ENCODE data around the gene SH3PXD2A. TPM values are rescaled to one million over a fixed set of nuclear protein-coding genes. Genes with fewer than 3 reads are reported as not detected.
"Not testable (repeated sequence)": the region's sequence is repeated elsewhere in the genome, so short reads cannot be mapped to it uniquely, and the experiment has no call there.

SH3PXD2A gene
- total and polyA plus RNA-seq, 2 experiments from 2014 or later, result 1.8 to 5.0 TPM

GRCh38 chr10:103633846-103634245, 221.5 kb downstream of the SH3PXD2A start (continued):
- TF ChIP-seq, protein P1, sequence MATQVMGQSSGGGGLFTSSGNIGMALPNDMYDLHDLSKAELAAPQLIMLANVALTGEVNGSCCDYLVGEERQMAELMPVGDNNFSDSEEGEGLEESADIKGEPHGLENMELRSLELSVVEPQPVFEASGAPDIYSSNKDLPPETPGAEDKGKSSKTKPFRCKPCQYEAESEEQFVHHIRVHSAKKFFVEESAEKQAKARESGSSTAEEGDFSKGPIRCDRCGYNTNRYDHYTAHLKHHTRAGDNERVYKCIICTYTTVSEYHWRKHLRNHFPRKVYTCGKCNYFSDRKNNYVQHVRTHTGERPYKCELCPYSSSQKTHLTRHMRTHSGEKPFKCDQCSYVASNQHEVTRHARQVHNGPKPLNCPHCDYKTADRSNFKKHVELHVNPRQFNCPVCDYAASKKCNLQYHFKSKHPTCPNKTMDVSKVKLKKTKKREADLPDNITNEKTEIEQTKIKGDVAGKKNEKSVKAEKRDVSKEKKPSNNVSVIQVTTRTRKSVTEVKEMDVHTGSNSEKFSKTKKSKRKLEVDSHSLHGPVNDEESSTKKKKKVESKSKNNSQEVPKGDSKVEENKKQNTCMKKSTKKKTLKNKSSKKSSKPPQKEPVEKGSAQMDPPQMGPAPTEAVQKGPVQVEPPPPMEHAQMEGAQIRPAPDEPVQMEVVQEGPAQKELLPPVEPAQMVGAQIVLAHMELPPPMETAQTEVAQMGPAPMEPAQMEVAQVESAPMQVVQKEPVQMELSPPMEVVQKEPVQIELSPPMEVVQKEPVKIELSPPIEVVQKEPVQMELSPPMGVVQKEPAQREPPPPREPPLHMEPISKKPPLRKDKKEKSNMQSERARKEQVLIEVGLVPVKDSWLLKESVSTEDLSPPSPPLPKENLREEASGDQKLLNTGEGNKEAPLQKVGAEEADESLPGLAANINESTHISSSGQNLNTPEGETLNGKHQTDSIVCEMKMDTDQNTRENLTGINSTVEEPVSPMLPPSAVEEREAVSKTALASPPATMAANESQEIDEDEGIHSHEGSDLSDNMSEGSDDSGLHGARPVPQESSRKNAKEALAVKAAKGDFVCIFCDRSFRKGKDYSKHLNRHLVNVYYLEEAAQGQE (IDR thresholded peaks at IDR 0.05; ENCODE audit: unreplicated experiment), result no peak
- TF ChIP-seq POLR2AphosphoS5 (IDR thresholded peaks at IDR 0.05; ENCODE audit: low read depth) (no peak), CREB1 (CRISPR knock-in tag; IDR thresholded peaks at IDR 0.05; ENCODE audit: low read depth) (no peak)

GRCh38 chr10:103632871-103633270, 222.5 kb downstream of the SH3PXD2A start:
- not testable (repeated sequence) for DNase-seq (ENCODE audit: low spot score); H3K27me3 ChIP-seq (ENCODE audit: insufficient read depth); H3K27ac Mint-ChIP-seq; H3K4me3 ChIP-seq; H3K9me3 Mint-ChIP-seq; H3F3A ChIP-seq (replicated peaks; ENCODE audit: low read depth); ATAC-seq; H3K4me3 Mint-ChIP-seq; H3K27ac ChIP-seq (ENCODE audit: low read depth); H3K79me2 ChIP-seq (replicated peaks; ENCODE audit: insufficient read depth); H4K20me1 ChIP-seq (replicated peaks; ENCODE audit: insufficient read depth); H3K9me2 ChIP-seq (ENCODE audit: insufficient read depth); H2AFZ ChIP-seq; H3K4me2 ChIP-seq; H3K36me3 Mint-ChIP-seq (ENCODE audit: low read depth); H3K36me3 ChIP-seq (ENCODE audit: insufficient read depth)
- Mint-ChIP-seq H3K4me1 (peaks cover 35% of the 10 kb centered on the region), H3K27me3 (ENCODE audit: insufficient read depth, low read depth, poor library complexity) (peaks cover 15% of the 10 kb centered on the region)
- H3K4me1 ChIP-seq (ENCODE audit: insufficient read depth), result peaks cover 24% of the 10 kb centered on the region

- no peaks in the 10 kb centered on the region for H3K9me2 ChIP-seq (ENCODE audit: insufficient read depth)
- no peak for TF ChIP-seq POLR2AphosphoS5 (IDR thresholded peaks at IDR 0.05; ENCODE audit: low read depth)
- H3K9me3 Mint-ChIP-seq, result no peaks in the 10 kb centered on the region; the same call in 2 of the 3 replicates
- H4K20me1 ChIP-seq (replicated peaks; ENCODE audit: insufficient read depth), result no peaks in the 10 kb centered on the region
- no peaks in the 10 kb centered on the region for H3K36me3 ChIP-seq (ENCODE audit: insufficient read depth)
- ATAC-seq (no peak), DNase-seq (ENCODE audit: low spot score) (no peak)
- H2AFZ ChIP-seq, result no peak overlapping the region
- no peak overlapping the region for H3K4me3 ChIP-seq
- H3K4me2 ChIP-seq, result no peak overlapping the region
- no peak overlapping the region for H3K27ac ChIP-seq (ENCODE audit: low read depth)
- H3K27ac Mint-ChIP-seq, result no peak overlapping the region
- H3K4me1 ChIP-seq (ENCODE audit: insufficient read depth), result peaks cover 18% of the 10 kb centered on the region
- no peaks in the 10 kb centered on the region for H3K79me2 ChIP-seq (replicated peaks; ENCODE audit: insufficient read depth)
- H3K4me1 Mint-ChIP-seq, result peaks cover 29% of the 10 kb centered on the region
- H3K36me3 Mint-ChIP-seq (ENCODE audit: low read depth), result no peaks in the 10 kb centered on the region; the same call in 2 of the 3 replicates
- peaks cover 15% of the 10 kb centered on the region for H3K27me3 Mint-ChIP-seq (ENCODE audit: insufficient read depth, low read depth, poor library complexity)
- no peaks in the 10 kb centered on the region for H3K27me3 ChIP-seq (ENCODE audit: insufficient read depth)
- no peak overlapping the region for H3K4me3 Mint-ChIP-seq
- 0 out of 2 replicates have a peak, but pooled peaks cover 5% of the 10 kb centered on the region for H3F3A ChIP-seq (replicated peaks; ENCODE audit: low read depth)
Measured at GRCh38 chr10:103632247-103632642, 223.1 kb downstream of the SH3PXD2A start.

DNA sequence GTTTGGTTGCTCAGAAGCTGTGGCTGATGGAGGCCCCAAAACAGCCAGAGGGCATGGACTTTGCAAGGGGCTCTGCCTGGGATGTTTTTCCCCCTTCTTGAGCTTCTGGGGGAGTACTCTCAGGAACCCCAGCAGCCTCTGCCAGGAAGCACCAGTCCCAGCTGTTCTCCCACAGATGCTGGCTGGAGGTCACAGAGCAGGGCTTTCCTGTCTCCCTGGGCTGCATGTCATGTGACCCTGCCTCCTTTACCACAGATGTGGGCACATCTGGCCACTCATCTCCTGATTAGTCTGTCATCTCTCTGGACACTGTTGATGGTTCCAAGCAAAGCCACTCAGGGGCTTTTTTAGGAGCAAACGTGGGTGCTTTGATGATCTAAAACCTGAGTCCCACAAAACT, 225.2 kb downstream of the SH3PXD2A start:
- Histone ChIP-seq H4K20me1 (replicated peaks; ENCODE audit: insufficient read depth) (no peaks in the 10 kb centered on the region), H3K4me2 (no peak overlapping the region), H3K79me2 (replicated peaks; ENCODE audit: insufficient read depth) (no peaks in the 10 kb centered on the region), H3K36me3 (ENCODE audit: insufficient read depth) (no peaks in the 10 kb centered on the region), H3F3A (replicated peaks; ENCODE audit: low read depth) (no peaks in the 10 kb centered on the region), H3K4me1 (ENCODE audit: insufficient read depth) (no peaks in the 10 kb centered on the region), H3K9me2 (ENCODE audit: insufficient read depth) (no peaks in the 10 kb centered on the region), H3K4me3 (no peak overlapping the region), H3K27me3 (ENCODE audit: insufficient read depth) (no peaks in the 10 kb centered on the region), H3K27ac (ENCODE audit: low read depth) (no peak overlapping the region), H2AFZ (no peak overlapping the region)
- ATAC-seq, result no peak
- H3K27ac Mint-ChIP-seq, result no peak overlapping the region
- H3K36me3 Mint-ChIP-seq (ENCODE audit: low read depth), result peaks cover 2% of the 10 kb centered on the region; the same call in 2 of the 3 replicates
- H3K4me3 Mint-ChIP-seq, result no peak overlapping the region
- H3K27me3 Mint-ChIP-seq (ENCODE audit: insufficient read depth, low read depth, poor library complexity), result peaks cover 9% of the 10 kb centered on the region
- no peak for DNase-seq (ENCODE audit: low spot score)
- no peaks in the 10 kb centered on the region; the same call in 2 of the 3 replicates for H3K9me3 Mint-ChIP-seq
- H3K4me1 Mint-ChIP-seq, result peaks cover 8% of the 10 kb centered on the region
- TF ChIP-seq EZH2 (IDR thresholded peaks at IDR 0.05; ENCODE audit: low read depth, unreplicated experiment) (no peak), JUNB (IDR thresholded peaks at IDR 0.05; ENCODE audit: unreplicated experiment) (no peak), CREB1 (CRISPR knock-in tag; IDR thresholded peaks at IDR 0.05; ENCODE audit: low read depth) (no peak)
- TF ChIP-seq, protein P2, sequence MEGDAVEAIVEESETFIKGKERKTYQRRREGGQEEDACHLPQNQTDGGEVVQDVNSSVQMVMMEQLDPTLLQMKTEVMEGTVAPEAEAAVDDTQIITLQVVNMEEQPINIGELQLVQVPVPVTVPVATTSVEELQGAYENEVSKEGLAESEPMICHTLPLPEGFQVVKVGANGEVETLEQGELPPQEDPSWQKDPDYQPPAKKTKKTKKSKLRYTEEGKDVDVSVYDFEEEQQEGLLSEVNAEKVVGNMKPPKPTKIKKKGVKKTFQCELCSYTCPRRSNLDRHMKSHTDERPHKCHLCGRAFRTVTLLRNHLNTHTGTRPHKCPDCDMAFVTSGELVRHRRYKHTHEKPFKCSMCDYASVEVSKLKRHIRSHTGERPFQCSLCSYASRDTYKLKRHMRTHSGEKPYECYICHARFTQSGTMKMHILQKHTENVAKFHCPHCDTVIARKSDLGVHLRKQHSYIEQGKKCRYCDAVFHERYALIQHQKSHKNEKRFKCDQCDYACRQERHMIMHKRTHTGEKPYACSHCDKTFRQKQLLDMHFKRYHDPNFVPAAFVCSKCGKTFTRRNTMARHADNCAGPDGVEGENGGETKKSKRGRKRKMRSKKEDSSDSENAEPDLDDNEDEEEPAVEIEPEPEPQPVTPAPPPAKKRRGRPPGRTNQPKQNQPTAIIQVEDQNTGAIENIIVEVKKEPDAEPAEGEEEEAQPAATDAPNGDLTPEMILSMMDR (conservative IDR thresholded peaks at IDR 0.05; ENCODE audit: low read depth in 2 of 2), result no peak
